Progenitor cell of endocrine pancreas (in vitro differentiated cells): Measurements from ENCODE around the gene SLC9C1. TPM values are rescaled to one million over a fixed set of nuclear protein-coding genes. Genes with fewer than 3 reads are reported as not detected.

Experiments
- DNase-seq: peaks from one replicate; pipeline ENCODE4 v3.0.0; 2021; ENCODE audit warnings: low spot score; ENCODE audit not compliant: unreplicated experiment
- H3K27ac Mint-ChIP-seq: 2 replicates; pipeline ENCODE4 v1.8.0; 2021; ENCODE audit warnings: mild to moderate bottlenecking, moderate library complexity, mixed read lengths
- H3K27me3 Mint-ChIP-seq: 2 replicates; pipeline ENCODE4 v1.8.0; 2021; ENCODE audit warnings: mixed read lengths
- H3K36me3 Mint-ChIP-seq: 2 replicates; pipeline ENCODE4 v1.8.0; 2022; ENCODE audit warnings: mixed read lengths; ENCODE audit not compliant: insufficient read depth
- H3K4me1 Mint-ChIP-seq: 2 replicates; pipeline ENCODE4 v1.8.0; 2021; ENCODE audit warnings: low read depth, mixed read lengths
- H3K4me3 Mint-ChIP-seq: 2 replicates; pipeline ENCODE4 v1.8.0; 2021; ENCODE audit warnings: low read depth, mild to moderate bottlenecking, moderate library complexity, mixed read lengths
- H3K9me3 Mint-ChIP-seq: 2 replicates; pipeline ENCODE4 v1.8.0; 2021; ENCODE audit warnings: low read depth, mixed read lengths
- CTCF ChIP-seq: fragments of 200-600 bp; sonication (generic); IDR thresholded peaks from one replicate; pipeline ENCODE4 v1.5.0; 2021; ENCODE audit warnings: antibody characterized with exemption, mild to moderate bottlenecking; ENCODE audit not compliant: unreplicated experiment
- total RNA-seq: library from RNA; stranded (reverse); gene quantifications from 2 replicates; pipeline ENCODE4 v1.2.1, GENCODE V29; 2021

Gene SLC9C1
- total RNA-seq, 1 donor from 2014 or later, result 1.5 TPM

- peaks cover 21% of the 10 kb centered on the region for H3K4me1 Mint-ChIP-seq
- TF ChIP-seq CTCF, result no peak
- H3K27me3 Mint-ChIP-seq, result no peaks in the 10 kb centered on the region
- H3K27ac Mint-ChIP-seq, result no peak overlapping the region
- H3K4me3 Mint-ChIP-seq, result no peak overlapping the region
- no peaks in the 10 kb centered on the region for H3K9me3 Mint-ChIP-seq
- peaks cover 8% of the 10 kb centered on the region for H3K36me3 Mint-ChIP-seq
- DNase-seq, result no peak
Measured at GRCh38 chr3:112123548-112123947, 170.5 kb downstream of the SLC9C1 start.

GRCh38 chr3:112122870-112123269 lies 171.1 kb downstream of the SLC9C1 start:
- Mint-ChIP-seq H3K4me1 (peaks cover 21% of the 10 kb centered on the region), H3K36me3 (peaks cover 9% of the 10 kb centered on the region), H3K27ac (no peak overlapping the region)

GRCh38 chr3:112121577-112122547 lies 172.2 kb downstream of the SLC9C1 start:
- no peak for DNase-seq

More at GRCh38 chr3:112122870-112123269, 171.1 kb downstream of the SLC9C1 start:
- no peak for TF ChIP-seq CTCF
- Mint-ChIP-seq H3K4me3 (no peak overlapping the region), H3K9me3 (no peaks in the 10 kb centered on the region), H3K27me3 (no peaks in the 10 kb centered on the region)
- DNase-seq, result no peak

GRCh38 chr3:112119962-112120836 lies 173.8 kb downstream of the SLC9C1 start:
- no peak overlapping the region for H3K4me3 Mint-ChIP-seq
- no peak for TF ChIP-seq CTCF
- H3K9me3 Mint-ChIP-seq, result no peaks in the 10 kb centered on the region
- no peak overlapping the region for H3K27ac Mint-ChIP-seq
- H3K27me3 Mint-ChIP-seq, result no peaks in the 10 kb centered on the region
- peaks cover 5% of the 10 kb centered on the region for H3K4me1 Mint-ChIP-seq
- DNase-seq, result no peak
- H3K36me3 Mint-ChIP-seq, result peaks cover 18% of the 10 kb centered on the region

More at GRCh38 chr3:112121577-112122547, 172.2 kb downstream of the SLC9C1 start:
- Mint-ChIP-seq H3K4me1 (peaks cover 20% of the 10 kb centered on the region), H3K9me3 (no peaks in the 10 kb centered on the region), H3K27ac (no peak overlapping the region), H3K27me3 (no peaks in the 10 kb centered on the region), H3K36me3 (peaks cover 14% of the 10 kb centered on the region), H3K4me3 (no peak overlapping the region)
- no peak for TF ChIP-seq CTCF
